HG03521 (cell line): Measurements from ENCODE around the gene MED12.
A peak's percentile ranks its signal among the peaks of the same experiment; 100 is the strongest.

ENCODE experiments used
- ATAC-seq: cut with Tn5 transposase; IDR thresholded peaks from one replicate; pipeline ENCODE4 v1.9.1; 2021; ENCODE audit warnings: mild to moderate bottlenecking, moderate library complexity; ENCODE audit not compliant: unreplicated experiment

The MED12 gene

DNA sequence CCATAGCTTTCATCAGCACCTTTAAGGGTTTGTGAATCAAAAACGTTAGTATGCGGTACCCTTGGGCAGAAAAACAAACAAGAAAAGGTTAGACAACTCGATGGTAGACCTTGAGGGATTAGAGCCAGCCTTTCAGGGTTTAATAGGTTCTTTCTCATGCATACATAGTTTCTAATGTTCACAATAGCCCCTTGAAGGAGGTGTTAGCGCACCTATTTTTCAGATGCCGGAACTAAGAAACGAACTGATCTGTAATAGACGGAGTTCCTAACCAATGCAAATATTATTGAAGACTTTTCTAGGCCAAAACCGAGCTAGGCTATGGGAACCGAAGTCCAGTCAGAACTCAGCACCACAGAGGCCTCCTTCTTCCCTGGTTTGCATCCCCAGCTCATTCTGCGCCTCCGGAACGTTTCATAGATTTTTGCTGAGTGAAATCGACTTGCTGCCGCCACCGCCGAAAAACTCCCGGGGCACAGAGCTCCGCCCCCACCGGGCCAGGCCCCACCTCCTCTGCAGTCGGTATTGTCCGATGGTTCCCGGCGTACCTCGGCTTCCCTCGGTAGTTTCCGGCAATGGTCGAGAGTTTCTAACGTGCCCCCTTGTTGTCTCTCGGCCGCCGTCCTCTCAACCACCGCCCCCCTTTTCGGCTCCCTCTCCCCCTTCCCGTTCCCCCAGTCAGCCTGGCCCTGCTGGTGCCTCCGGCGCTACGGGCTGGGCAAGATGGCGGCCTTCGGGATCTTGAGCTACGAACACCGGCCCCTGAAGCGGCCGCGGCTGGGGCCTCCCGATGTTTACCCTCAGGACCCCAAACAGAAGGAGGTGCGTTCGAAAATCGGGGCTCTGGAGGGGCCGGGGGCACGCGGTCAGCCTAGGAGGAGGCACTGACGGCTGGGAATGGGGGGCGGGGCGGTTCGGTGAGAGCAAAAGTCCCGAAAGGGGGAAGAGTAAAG lies at the start of gene MED12:
MED12 (plus strand) TSS at position 565 of the 953 bp plus-strand sequence; CDS start at position 724, 159 bp downstream.
- ATAC-seq: peak; percentile 90

DNA sequence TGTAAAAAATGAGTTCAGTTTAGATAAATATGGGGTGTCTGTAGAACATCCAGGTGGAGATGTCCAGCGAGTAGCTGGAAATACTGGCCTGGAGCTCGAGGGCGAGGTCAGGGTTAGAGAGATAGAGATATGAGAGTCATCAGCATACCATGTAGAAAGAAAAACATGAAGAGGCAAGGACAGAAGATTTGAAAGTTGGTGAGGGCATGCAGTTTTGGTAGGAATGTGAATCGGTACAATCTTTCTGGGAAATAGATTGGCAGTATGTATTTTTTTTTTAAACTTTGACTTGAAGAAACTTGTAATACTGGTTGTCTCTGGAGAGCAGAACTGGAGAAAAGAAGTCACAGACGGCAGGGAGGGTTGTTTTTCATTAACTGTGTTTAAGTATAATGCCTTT lies 47.9 kb upstream of the MED12 start:
- ATAC-seq: no peak

GRCh38 chrX:71081330-71082123 lies 36.9 kb upstream of the MED12 start:
- ATAC-seq: no peak

- no peak for ATAC-seq
Measured at GRCh38 chrX:71082124-71082647, 36.2 kb upstream of the MED12 start.

DNA sequence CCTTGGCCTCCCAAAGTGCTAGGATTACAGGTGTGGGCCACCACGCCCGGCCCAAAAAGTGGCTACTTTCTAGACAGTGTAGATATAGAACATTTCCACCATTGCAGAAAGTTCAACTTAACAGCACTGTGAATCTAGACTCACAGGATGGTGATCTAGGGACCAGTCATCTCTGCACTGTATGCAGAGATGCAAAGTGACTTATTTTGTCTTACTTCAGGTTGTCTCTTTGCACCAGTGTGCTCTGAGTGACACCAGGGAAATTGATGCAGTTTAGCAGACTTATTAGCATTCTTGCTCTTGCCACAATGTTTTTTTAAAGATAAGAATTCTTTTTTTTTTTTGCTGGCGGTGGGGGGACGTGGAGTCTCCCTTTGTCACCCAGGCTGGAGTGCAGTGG lies 35.6 kb upstream of the MED12 start:
- no peak for ATAC-seq

- ATAC-seq: no peak
Measured at GRCh38 chrX:71085900-71086299, 32.5 kb upstream of the MED12 start.

DNA sequence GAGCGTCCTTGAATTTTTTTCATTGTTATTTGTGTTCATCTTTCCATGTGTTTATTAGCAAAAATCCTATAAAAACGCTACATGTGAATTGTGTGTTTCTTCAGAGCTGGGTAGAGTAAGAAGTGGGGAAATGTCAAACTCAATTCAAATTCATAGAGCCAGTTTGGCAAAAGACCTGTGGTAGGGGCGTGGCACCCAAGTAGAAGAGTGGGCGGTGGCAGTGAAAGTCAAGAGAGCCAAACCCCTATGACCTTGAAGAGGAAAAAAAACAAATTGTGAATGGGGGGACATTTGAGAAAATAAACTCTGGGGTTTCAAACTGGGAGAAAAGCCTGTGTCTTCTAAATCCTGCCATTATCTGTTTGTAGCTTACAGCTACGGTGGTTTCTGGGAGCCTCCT lies 27.1 kb upstream of the MED12 start:
- ATAC-seq: no peak

DNA sequence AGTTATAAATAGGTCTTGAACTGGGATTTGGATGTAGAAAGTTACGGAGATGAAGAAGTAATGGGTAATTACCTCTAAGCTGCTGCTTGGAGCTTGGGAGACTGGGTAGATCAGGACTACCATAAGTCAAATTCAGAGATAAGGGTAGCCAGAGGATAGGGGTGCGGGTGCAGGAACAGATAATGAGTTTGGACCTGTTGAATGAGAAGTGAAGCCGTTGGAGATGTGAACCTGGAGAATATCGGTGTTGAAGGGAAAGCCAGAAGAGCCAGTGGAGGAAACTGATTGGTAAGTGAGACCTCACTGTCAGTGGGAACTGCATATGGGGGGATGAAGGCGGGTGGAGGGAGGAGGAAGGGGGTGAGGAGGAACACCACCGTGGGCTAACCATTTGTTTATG lies 23.4 kb upstream of the MED12 start:
- ATAC-seq: no peak

GRCh38 chrX:71095555-71095980 lies 22.8 kb upstream of the MED12 start, which contains the start of gene FOXO4:
Gene FOXO4, plus strand, starts transcription at chrX:71095851. Its CDS starts 678 bp downstream, at chrX:71096529.
- ATAC-seq: peak; percentile 95

- no peak for ATAC-seq
Measured at GRCh38 chrX:71095981-71096759, 22.2 kb upstream of the MED12 start.

- ATAC-seq: no peak
Measured at GRCh38 chrX:71096760-71097032, 21.7 kb upstream of the MED12 start.

DNA sequence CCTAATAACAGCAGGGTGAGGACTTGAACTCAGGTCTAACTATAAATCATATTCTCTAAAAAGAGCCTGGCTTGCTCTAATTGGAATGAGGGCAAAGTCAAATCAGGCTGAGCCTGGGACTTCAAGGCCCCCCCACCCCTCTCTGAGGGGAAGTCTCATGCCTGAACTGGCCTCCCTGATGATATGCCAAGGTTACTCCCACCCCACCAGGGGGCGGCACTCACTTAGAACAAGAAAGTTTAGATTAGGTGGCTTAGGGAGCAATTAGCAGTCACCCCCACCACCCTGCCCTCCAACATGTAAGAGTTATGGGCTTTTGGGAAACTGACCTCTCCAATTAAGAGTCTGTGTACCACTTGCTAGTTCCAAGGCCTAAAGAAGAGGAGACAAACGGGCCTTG lies 20.1 kb upstream of the MED12 start:
- no peak for ATAC-seq

GRCh38 chrX:71098951-71099506 lies 19.4 kb upstream of the MED12 start:
- no peak for ATAC-seq

DNA sequence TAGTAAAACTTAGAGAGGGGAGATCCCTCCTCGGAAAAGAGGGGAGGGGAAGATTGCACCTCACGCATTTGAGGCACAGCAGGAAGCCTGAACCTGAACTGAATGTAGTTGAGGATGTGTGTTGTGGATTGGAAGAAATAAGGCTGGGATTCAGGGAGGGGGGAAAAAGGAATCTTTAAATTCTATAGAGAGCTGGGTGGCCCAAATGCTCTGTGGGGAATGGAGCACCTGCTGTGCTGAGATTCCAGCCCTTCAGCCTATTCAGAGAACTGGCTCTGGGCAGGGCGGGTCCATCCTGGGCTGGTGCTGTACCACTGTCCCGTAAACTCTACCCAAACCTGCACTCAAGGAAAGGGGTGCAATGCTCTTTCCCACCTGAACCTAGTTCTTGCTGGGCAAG lies 18.7 kb upstream of the MED12 start:
- no peak for ATAC-seq

- no peak for ATAC-seq
Measured at GRCh38 chrX:71100581-71101505, 17.6 kb upstream of the MED12 start.

- no peak for ATAC-seq
Measured at GRCh38 chrX:71102292-71102691, 16.1 kb upstream of the MED12 start.

DNA sequence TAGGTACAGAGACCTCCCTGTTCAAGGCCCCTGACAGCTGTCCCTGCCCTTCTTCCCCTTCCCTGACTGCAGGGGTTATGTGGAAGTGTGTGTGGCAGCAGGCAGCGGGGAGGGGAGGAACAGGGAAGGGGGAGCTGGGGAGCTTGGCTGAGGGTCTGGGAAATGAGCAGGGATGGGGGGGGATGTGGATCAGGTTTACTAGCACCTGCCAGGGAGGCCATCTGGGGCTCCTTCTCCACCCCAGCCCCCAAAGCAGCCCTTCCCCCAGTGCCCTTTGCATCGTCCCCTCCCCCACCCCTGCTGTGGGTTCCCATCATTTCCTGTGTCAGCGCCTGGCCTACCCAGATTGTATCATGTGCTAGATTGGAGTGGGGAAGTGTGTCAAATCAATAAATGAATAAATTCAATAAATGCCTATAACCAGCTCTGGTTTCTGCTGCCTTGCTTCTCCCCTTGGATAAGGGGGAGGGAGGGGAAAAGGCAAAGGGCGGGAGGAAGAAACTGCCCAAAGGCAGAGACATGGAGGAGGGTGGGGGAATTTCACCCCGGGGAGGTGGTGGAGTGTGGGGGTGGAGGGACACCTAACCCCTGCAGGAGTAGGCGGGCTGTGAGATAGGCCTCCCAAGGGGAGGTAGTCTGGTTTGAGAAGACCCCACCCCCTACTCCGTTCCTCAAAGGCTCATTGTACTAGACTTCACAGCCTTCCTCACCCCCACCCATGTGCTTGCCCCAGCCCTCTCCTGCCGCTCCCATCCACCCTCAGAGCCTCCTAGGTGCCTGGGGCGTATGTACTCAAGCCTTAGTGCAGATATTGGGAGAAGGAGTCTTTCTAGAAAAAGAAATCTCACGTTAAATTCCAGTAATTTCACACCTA lies 15.0 kb upstream of the MED12 start:
- no peak for ATAC-seq

GRCh38 chrX:71105628-71106027 lies 12.8 kb upstream of the MED12 start:
- ATAC-seq: no peak

DNA sequence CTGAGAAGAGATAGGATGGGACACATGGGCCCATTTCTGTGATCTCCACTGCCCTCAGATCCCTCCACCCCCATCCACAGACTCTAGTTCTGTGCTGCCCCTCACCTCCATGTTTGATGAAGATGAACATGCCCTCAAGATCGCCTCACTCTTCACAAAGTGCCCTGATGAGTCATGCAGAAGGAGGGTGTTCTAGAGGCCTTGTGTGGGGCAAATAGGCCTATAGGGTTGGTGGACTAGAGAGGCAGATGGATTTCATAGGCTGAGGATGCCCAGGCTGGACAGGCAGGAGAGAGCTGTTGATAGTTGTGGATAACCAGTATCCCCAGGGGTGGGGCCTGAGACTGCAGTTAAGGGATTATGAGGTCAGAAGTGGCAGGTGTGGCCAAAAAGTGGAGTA lies 12.0 kb upstream of the MED12 start, which contains the start of gene CXorf65:
CXorf65 (minus strand) TSS at position 314 of the 400 bp plus-strand sequence; CDS start at position 130, 184 bp downstream.
- no peak for ATAC-seq
